Measurements from ENCODE around the gene CTSF.

The CTSF gene

GRCh38 chr11:66559142-66559865, 9.1 kb downstream of the CTSF start:
- Histone ChIP-seq H3K27ac (no peak overlapping the region), H3K27me3 (ENCODE audit: insufficient read depth, low read depth, severe bottlenecking) (no peaks in the 10 kb centered on the region), H3K4me3 (ENCODE audit: low read depth, low read length) (no peak overlapping the region), H3K36me3 (peaks cover 20% of the 10 kb centered on the region), H3K9me3 (ENCODE audit: severe bottlenecking) (no peaks in the 10 kb centered on the region)
- no peak for TF ChIP-seq CTCF (IDR thresholded peaks at IDR 0.05; ENCODE audit: low read depth, low read length)
- no peak for DNase-seq

GRCh38 chr11:66557733-66558326, 10.6 kb downstream of the CTSF start:
- Histone ChIP-seq H3K4me3 (ENCODE audit: low read depth, low read length) (no peak overlapping the region), H3K36me3 (peaks cover 10% of the 10 kb centered on the region), H3K27ac (no peak overlapping the region), H3K9me3 (ENCODE audit: severe bottlenecking) (no peaks in the 10 kb centered on the region), H3K27me3 (ENCODE audit: insufficient read depth, low read depth, severe bottlenecking) (no peaks in the 10 kb centered on the region)
- TF ChIP-seq CTCF (IDR thresholded peaks at IDR 0.05; ENCODE audit: low read depth, low read length) = no peak
- DNase-seq = no peak

GRCh38 chr11:66556086-66556485, 12.3 kb downstream of the CTSF start:
- no peaks in the 10 kb centered on the region for H3K36me3 ChIP-seq
- H3K27me3 ChIP-seq (ENCODE audit: insufficient read depth, low read depth, severe bottlenecking) = no peaks in the 10 kb centered on the region
- TF ChIP-seq CTCF (IDR thresholded peaks at IDR 0.05; ENCODE audit: low read depth, low read length) = no peak
- no peak overlapping the region for H3K4me3 ChIP-seq (ENCODE audit: low read depth, low read length)
- no peaks in the 10 kb centered on the region for H3K9me3 ChIP-seq (ENCODE audit: severe bottlenecking)
- H3K27ac ChIP-seq = no peak overlapping the region
- DNase-seq = no peak

- TF ChIP-seq CTCF (IDR thresholded peaks at IDR 0.05; ENCODE audit: low read depth, low read length) = no peak
- Histone ChIP-seq H3K27me3 (ENCODE audit: insufficient read depth, low read depth, severe bottlenecking) (no peaks in the 10 kb centered on the region), H3K9me3 (ENCODE audit: severe bottlenecking) (no peaks in the 10 kb centered on the region), H3K27ac (no peak overlapping the region), H3K36me3 (no peaks in the 10 kb centered on the region), H3K4me3 (ENCODE audit: low read depth, low read length) (no peak overlapping the region)
- DNase-seq = no peak
Measured at GRCh38 chr11:66555416-66555815, 13.0 kb downstream of the CTSF start.

GRCh38 chr11:66554602-66555001, 13.8 kb downstream of the CTSF start:
- H3K4me3 ChIP-seq (ENCODE audit: low read depth, low read length) = no peak overlapping the region
- H3K27ac ChIP-seq = no peak overlapping the region
- DNase-seq = no peak
- no peaks in the 10 kb centered on the region for H3K27me3 ChIP-seq (ENCODE audit: insufficient read depth, low read depth, severe bottlenecking)
- TF ChIP-seq CTCF (IDR thresholded peaks at IDR 0.05; ENCODE audit: low read depth, low read length) = no peak
- no peaks in the 10 kb centered on the region for H3K36me3 ChIP-seq
- no peaks in the 10 kb centered on the region for H3K9me3 ChIP-seq (ENCODE audit: severe bottlenecking)

All from WERI-Rb-1 (cell line).